Astrocyte of the hippocampus (primary cell): Measurements from ENCODE around the gene HOXA3.

Source experiments
- DNase-seq: peaks from one replicate; pipeline ENCODE4 v3.0.0; 2011; ENCODE audit warnings: low read depth, low spot score

Gene HOXA3

GRCh38 chr7:27166531-27167505 is 14.4 kb upstream of the HOXA3 start:
- no peak for DNase-seq

GRCh38 chr7:27165996-27166530 is 13.7 kb upstream of the HOXA3 start:
- no peak for DNase-seq

DNA sequence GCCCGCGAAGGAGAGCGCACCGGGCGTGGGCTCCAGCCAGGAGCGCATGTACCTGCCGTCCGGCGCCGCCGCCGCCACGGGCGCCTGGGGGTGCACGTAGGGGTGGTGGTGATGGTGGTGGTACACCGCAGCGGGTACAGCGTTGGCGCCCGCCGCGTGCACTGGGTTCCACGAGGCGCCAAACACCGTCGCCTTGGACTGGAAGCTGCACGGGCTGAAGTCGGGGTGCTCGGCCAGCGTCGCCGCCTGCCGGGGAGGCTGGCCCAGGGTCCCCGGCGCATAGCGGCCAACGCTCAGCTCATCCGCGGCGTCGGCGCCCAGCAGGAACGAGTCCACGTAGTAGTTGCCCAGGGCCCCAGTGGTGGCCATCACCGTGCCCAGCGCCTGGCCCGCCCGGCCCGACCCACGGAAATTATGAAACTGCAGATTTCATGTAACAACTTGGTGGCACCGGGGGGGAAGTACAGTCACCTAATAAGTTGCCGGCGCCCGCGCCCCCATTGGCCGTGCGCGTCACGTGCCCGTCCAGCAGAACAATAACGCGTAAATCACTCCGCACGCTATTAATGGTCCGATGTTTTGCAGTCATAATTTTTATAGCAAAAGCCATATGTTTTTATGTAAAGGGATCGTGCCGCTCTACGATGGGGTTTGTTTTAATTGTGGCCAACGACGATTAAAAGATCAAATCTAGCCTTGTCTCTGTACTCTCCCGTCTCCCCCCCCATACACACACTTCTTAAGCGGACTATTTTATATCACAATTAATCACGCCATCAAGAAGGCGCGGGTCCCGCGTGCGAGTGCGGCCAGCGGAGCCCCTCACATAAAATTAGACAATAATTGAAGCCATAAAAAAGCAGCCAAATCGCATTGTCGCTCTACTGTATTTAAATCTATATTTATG is 13.0 kb upstream of the HOXA3 start, which contains the start of gene HOXA9:
Gene HOXA9 (minus strand): TSS at position 449 of the 907 bp plus-strand sequence. CDS start 80 bp downstream, at position 369.
- DNase-seq: no peak

DNA sequence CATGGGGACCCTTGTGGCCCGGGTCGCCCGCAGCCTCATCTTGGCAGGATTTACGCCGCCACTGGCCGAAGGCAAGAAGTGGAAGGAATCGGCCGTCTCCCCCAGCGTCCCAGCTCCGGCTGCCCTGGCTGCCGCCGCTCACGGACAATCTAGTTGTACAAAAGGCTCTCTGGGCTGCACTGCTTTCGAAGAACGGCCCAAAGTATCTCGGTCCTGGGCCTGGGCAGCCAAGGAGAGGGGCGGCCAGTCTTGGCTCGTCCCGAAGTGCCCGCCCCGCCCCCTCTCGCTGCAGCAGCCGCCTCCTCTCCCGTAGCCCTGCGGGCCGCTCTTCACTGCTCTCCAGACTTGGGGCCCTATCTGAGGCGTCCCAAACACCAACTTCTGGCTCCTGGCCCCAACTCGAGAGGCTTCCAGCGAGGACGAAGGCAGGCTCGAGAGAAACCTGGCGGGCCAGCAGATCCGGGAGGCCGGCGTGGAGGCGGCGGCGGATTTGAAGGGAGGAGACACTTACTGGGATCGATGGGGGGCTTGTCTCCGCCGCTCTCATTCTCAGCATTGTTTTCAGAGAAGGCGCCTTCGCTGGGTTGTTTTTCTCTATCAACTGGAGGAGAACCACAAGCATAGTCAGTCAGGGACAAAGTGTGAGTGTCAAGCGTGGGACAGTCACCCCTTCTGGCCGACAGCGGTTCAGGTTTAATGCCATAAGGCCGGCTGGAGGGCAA is 12.1 kb upstream of the HOXA3 start:
- no peak for DNase-seq

- DNase-seq: no peak
These were observed 11.6 kb upstream of the HOXA3 start for GRCh38 chr7:27164045-27164366.

- no peak for DNase-seq
These were observed 11.1 kb upstream of the HOXA3 start for GRCh38 chr7:27163288-27164044.

DNA sequence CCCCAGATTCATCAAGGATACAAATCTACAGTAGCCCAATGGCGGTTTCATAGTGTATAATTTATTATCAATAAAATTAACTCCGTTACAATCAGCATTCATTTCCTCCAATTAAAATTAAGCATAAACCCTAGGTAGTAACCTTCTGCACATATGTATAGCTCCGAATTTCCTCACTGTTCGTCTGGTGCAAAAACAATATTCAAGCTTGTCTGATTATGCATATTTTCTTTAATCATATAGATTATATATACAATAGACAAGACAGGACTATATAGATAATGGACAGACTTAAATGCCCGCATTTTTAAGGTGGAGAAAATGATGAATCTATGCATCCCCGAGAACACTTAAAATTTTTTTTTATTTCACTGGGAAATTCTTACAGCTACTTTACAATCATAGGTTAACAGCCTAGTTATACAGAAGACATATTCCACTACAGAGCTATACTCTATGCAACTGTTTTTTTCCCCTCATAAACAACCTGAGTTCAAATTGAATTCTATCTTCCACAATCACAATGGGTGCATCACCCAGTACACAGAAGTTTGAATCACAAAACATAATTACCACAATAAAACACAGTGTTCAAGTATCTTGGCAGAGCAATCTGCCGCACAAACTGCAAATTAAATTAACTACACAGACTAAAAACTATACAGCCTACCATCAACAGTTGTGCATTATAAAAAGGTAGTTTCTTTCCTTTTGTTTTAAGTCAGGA is 10.3 kb upstream of the HOXA3 start:
- DNase-seq: no peak

GRCh38 chr7:27161721-27162560 is 9.6 kb upstream of the HOXA3 start:
- DNase-seq: no peak

DNA sequence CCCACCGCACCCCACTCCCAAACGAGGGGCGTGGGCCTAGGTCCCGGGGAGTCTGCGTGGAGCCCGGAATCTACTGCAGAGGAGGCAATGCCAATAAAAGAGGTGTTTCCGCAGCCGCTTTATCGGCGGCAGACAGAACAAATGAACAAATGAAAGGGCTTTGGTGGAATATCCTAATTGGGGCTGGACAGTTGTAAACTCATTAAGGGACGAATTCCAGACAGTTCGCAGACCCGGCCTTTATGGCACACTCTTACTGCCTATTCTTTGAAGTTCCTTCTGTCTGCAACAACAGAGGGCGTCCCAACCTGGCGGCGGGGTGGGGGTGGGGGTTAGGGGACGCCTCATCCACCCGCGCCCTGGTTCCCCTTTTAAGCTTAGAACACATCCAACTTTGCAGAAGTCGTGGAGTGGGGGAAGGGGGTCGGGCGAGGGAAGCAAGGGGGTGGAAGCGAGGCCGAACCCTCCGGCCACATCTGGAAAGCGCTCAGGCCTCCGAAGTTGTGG is 8.9 kb upstream of the HOXA3 start:
- DNase-seq: no peak

- peak; percentile 87 for DNase-seq
These were observed 8.3 kb upstream of the HOXA3 start for GRCh38 chr7:27160546-27161213.

GRCh38 chr7:27160145-27160545 is 7.8 kb upstream of the HOXA3 start:
- no peak for DNase-seq

DNA sequence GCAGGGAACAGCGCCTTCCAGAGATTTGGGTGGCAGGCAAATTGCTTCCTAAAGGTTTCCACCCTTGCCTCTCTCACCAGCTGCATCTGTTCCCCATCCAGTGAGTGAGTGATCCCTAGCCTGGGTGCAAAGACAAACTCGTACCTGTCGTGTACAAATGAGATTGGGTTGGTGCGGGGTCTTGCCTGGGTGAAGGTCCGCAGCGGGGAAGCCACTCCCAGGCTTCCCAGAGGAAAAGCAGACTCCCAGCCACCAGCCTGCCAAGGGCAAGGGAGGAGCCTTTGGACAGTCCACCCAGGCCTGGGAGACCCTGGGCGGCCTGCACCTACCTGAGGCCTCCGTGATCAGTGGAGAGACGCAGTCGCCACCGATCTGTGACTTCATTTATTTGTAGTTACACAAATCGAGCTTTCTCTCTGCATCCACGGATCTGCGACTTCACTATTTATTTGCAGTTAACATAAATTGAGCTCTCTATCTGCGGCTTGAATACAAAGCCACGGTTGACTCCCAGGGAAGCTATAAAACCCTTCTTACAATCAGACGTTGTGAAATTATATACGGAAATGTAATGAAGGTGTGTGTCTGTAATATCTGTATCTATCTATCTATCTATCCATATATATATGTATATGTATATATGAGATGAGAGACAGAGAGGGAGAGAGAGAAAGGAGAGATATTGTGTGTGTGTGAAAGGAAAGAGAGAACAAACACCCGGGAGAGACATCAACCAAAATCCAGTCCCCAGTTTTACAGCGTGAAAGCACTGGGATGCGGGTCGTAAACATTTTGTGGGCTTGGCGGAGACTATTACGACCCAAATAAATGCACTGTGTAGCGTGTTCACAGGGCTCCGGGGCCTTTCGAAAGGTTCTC is 7.1 kb upstream of the HOXA3 start:
- no peak for DNase-seq

GRCh38 chr7:27158436-27159265 is 6.3 kb upstream of the HOXA3 start:
- DNase-seq: no peak

GRCh38 chr7:27157702-27158431 is 5.5 kb upstream of the HOXA3 start:
- DNase-seq: no peak

- no peak for DNase-seq
These were observed 4.7 kb upstream of the HOXA3 start for GRCh38 chr7:27156916-27157701.
